ENCODE measurements around the gene MORN5.

The MORN5 gene

DNA sequence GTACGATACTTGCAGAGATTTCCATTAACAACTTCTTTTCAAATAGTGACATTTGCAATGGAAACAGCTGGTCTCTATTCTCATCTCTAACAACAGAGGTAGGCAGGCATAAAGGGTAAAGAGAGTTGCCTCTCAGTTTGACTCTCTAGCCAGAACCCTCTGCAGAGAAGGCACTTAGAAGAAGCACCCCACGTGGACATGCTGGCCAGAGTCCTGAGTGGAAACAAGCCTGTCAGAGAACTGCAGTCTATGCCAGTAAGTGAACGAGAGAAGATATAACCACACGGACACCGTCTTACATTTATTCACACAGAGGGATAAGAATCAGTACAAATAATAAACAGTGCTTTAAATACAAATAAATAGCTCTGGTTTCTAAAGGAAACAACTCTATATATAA is 80.0 kb downstream of the MORN5 start:
- DNase-seq: no peak

DNA sequence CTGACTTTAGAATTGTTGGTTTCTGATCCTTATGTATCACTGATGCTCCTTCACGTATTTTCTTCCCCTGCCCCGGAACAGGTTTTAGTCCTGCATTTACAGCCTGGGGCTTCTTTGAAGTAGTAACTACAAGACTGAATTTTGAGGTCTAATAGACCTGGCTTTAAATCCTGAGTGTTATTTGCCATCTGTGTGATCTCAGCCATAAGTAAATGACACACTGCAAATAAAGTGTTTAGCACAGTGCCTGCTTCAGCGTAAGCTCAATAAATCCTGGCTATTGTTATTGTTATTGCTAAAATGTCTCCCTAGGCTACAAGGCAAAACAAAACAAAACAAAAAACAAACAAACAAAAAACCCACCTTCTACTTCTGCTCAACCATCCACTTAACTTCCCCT is 84.6 kb downstream of the MORN5 start:
- no peak for DNase-seq

DNA sequence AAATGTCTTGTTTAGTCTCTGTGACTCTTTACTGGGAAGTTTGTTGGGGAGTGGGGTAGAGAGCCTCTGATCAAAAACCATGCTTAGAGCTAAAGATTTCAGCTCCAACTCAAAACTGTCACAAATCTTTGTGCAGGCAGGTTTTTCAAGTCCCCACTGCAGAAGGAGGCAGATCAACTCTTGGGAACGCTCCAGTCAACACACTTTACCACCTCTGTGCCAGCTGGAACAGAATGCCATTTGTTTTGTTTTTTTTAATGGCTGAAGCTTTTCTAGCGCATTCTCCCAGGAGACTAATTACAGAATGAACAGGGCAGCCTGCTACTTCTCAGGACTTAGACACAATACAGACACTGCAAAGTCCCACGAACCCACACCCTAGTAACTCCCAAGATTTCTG is 87.0 kb downstream of the MORN5 start:
- no peak for DNase-seq

DNA sequence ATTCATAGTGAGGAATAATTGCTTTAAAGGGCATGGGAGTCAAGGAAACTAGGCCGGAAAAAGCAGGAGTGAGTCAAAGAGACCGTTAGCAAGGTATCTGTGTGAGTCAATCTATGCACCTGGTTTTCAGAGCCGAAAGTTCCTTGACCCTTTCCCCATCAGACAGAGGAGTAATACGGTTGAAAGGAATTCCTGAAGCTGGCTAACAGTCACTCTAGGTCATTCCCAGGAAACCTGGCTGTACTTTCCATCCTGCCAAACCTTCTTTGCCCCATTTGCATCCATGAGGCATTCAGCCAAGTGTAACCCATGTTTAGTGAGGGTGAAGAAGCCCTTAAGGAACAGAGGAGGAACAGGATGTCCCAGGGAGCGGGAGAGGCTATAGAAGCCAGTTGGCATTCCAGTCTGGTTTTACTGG is 88.7 kb downstream of the MORN5 start:
- no peak for DNase-seq

All from RPMI8226 (cell line).